Measurements from ENCODE around the gene CTAG1A. TPM values are rescaled to one million over a fixed set of nuclear protein-coding genes. Genes with fewer than 3 reads are reported as not detected.
A peak's percentile ranks its signal among the peaks of the same experiment; 100 is the strongest.
"Not testable (repeated sequence)": the region's sequence is repeated elsewhere in the genome, so short reads cannot be mapped to it uniquely, and the experiment has no call there.

CTAG1A gene
- total and polyA plus RNA-seq, 4 donors: not detected

DNA sequence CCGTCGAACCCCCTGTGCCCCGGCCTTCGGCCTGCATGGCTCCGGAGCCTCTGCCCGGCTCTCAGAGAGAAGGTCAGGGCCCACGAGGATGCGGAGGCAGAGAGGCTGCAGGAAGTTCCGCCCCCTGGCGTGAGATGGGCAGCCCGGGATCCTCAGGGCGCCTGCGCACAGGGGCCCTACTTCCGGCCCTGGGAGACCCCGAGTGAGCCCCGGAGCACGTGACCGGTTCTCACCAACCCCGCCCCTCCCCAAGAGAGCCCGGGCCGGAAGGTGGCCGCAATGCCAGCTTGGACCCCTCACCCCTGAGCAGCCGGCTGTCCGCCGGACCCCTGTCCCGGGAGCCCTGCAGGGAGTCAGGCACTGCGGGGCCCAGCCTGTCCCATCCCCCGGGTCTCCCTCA, 34.2 kb downstream of the CTAG1A start, which contains the start of gene CTAG1B:
Gene CTAG1B, minus strand, starts transcription at position 101 of the 400 bp plus-strand sequence. Its CDS starts 64 bp downstream, at position 37.
- H3K36me3 ChIP-seq (ENCODE audit: control insufficient read depth in 1 of 2, insufficient read depth in 2 of 2, low read length in 1 of 2); DNase-seq; H3K4me1 ChIP-seq (ENCODE audit: control insufficient read depth in 1 of 2, insufficient read depth in 2 of 2, low read length in 2 of 2); H3K4me3 ChIP-seq (ENCODE audit: low read length in 2 of 2); H3K27me3 ChIP-seq (ENCODE audit: control insufficient read depth in 1 of 2, insufficient read depth in 2 of 2, low read length in 1 of 2); H3K9me3 ChIP-seq (ENCODE audit: control insufficient read depth, low read length); intact Hi-C loops (cut with DNase I); H3K27ac ChIP-seq (ENCODE audit: low read depth in 1 of 2, low read length in 2 of 2): not testable (repeated sequence)
- ATAC-seq (ENCODE audit: low FRiP score): peak; percentile 21
- WGBS, 2 donors: no CpG with 5 or more reads among the region's 28 CpGs

DNA sequence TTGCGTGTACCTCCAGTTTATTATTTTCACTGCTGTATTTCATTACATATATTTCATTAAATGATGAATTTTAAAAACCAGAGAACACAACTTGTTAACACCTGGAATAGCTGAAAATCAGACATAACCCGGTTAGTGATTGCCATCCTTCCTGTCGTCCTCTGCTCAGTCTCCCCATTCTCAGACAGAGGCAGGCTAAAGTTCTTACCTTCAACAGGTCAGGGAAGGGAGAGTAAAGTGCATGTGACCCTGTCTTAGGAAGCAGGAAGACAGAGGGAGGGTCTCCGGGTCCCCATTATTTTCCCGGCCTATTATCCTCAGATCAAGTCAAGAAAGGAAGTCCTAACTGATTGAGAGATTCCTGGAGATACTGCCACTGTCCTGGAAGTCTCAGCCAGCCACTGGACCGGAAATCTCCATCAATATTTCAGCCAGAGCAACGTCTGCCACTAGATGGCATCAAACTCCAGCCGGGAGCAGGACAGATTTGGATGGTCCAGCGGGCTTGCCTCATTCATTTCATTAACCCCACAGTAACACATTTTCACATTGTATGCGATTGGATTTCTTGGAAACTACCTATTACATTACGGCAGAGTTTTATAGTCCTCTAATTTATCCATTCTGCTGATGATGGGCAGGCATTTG, 36.0 kb downstream of the CTAG1A start:
- 15 to 21% methylated on average over 3 to 4 of the region's 11 CpGs for WGBS, 2 donors
- ATAC-seq (ENCODE audit: low FRiP score): not testable (repeated sequence)

DNA sequence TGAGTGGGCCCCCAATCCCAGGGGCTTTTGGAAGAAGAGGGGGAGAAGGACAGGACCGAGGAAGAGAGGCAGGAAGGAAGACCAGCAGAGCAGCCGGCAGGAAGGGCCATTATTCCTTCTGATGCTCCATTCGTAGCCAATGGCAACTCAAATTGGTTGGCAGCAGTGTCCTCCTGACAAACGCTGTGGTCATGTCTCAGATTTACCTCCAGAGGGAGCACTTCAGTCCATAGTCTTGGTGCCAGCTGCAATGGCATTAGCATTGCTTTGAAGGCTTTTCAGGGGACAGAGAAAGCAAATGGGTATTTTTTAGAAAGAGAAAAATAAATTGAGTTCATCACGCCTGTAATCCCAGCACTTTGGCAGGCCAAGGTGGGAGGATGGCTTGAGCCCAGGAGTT, 44.0 kb downstream of the CTAG1A start:
- intact Hi-C loops (cut with DNase I); H3K4me1 ChIP-seq (ENCODE audit: control insufficient read depth in 1 of 2, insufficient read depth in 2 of 2, low read length in 2 of 2); H3K4me3 ChIP-seq (ENCODE audit: low read length in 2 of 2); H3K27me3 ChIP-seq (ENCODE audit: control insufficient read depth in 1 of 2, insufficient read depth in 2 of 2, low read length in 1 of 2); DNase-seq; H3K27ac ChIP-seq (ENCODE audit: low read depth in 1 of 2, low read length in 2 of 2); ATAC-seq (ENCODE audit: low FRiP score); H3K9me3 ChIP-seq (ENCODE audit: control insufficient read depth, low read length); H3K36me3 ChIP-seq (ENCODE audit: control insufficient read depth in 1 of 2, insufficient read depth in 2 of 2, low read length in 1 of 2): not testable (repeated sequence)
- no CpG with 5 or more reads among the region's 5 CpGs for WGBS, 2 donors

More for the DNA sequence above, 36.0 kb downstream of the CTAG1A start:
- H3K27me3 ChIP-seq (ENCODE audit: control insufficient read depth in 1 of 2, insufficient read depth in 2 of 2, low read length in 1 of 2); H3K4me3 ChIP-seq (ENCODE audit: low read length in 2 of 2); DNase-seq; intact Hi-C loops (cut with DNase I); H3K9me3 ChIP-seq (ENCODE audit: control insufficient read depth, low read length); H3K4me1 ChIP-seq (ENCODE audit: control insufficient read depth in 1 of 2, insufficient read depth in 2 of 2, low read length in 2 of 2); H3K36me3 ChIP-seq (ENCODE audit: control insufficient read depth in 1 of 2, insufficient read depth in 2 of 2, low read length in 1 of 2); H3K27ac ChIP-seq (ENCODE audit: low read depth in 1 of 2, low read length in 2 of 2): not testable (repeated sequence)

DNA sequence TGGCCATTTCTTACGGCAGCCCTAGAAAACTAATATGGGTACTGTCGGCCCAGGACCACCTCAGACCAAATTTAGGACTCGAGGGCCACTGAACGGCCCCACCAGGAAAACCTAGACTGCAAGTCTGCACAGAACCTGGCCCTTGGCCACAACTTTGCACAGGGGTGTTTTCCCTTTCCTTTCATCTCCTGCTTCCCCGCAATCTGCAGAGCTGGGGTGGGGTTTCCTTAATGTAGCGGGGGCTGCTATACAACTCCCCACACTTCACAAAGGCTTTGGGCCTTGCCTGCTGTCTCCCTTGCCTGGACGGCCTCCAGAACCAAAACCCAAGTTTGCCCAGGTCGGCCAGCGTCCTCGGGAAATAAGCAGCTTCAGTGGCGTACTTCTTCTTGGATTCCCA, 46.0 kb downstream of the CTAG1A start:
- WGBS, 2 donors: no CpG with 5 or more reads among the region's 11 CpGs
- H3K4me1 ChIP-seq (ENCODE audit: control insufficient read depth in 1 of 2, insufficient read depth in 2 of 2, low read length in 2 of 2); intact Hi-C loops (cut with DNase I); H3K36me3 ChIP-seq (ENCODE audit: control insufficient read depth in 1 of 2, insufficient read depth in 2 of 2, low read length in 1 of 2); H3K9me3 ChIP-seq (ENCODE audit: control insufficient read depth, low read length); H3K27ac ChIP-seq (ENCODE audit: low read depth in 1 of 2, low read length in 2 of 2); DNase-seq; H3K27me3 ChIP-seq (ENCODE audit: control insufficient read depth in 1 of 2, insufficient read depth in 2 of 2, low read length in 1 of 2); ATAC-seq (ENCODE audit: low FRiP score); H3K4me3 ChIP-seq (ENCODE audit: low read length in 2 of 2): not testable (repeated sequence)

DNA sequence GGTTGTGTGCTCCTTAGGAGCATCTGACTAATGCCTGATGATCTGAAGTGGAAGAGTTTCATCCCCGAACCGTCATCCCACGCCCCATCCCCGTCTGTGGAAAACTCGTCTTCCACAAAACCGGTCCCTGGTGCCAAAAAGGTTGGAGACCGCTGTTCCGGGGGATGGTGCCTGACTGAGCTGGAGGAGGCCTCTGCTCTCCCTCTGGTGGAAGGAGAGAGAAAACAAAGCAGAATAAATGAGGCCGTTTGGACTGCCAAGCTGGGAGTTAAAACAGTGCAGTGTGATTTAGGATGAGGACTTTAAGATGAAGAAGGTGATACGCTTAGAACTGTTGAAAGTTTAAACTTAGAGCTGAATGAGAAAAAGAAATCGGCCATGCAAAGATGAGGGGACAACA, 48.7 kb downstream of the CTAG1A start:
- H3K4me3 ChIP-seq (ENCODE audit: low read length in 2 of 2); H3K4me1 ChIP-seq (ENCODE audit: control insufficient read depth in 1 of 2, insufficient read depth in 2 of 2, low read length in 2 of 2); H3K27me3 ChIP-seq (ENCODE audit: control insufficient read depth in 1 of 2, insufficient read depth in 2 of 2, low read length in 1 of 2); H3K27ac ChIP-seq (ENCODE audit: low read depth in 1 of 2, low read length in 2 of 2); ATAC-seq (ENCODE audit: low FRiP score); DNase-seq; intact Hi-C loops (cut with DNase I); H3K9me3 ChIP-seq (ENCODE audit: control insufficient read depth, low read length); H3K36me3 ChIP-seq (ENCODE audit: control insufficient read depth in 1 of 2, insufficient read depth in 2 of 2, low read length in 1 of 2): not testable (repeated sequence)
- no CpG with 5 or more reads among the region's 11 CpGs for WGBS, 2 donors

Other genes with a start within 250 kb of the CTAG1A start
- 1,000 to 10,000 TPM; 4,329 to 7,587 TPM for gene FLNA, start 210.5 kb upstream of the CTAG1A start, total RNA-seq
- 1,000 to 10,000 TPM in 1 of 2 donors, 100 to 1,000 TPM in 1; 515 to 7,857 TPM for gene FLNA, start 210.5 kb upstream of the CTAG1A start, polyA plus RNA-seq
- gene EMD, start 205.8 kb upstream of the CTAG1A start, total RNA-seq: 10 to 100 TPM; 49.9 to 73.1 TPM
- gene EMD, start 205.8 kb upstream of the CTAG1A start, polyA plus RNA-seq: 100 to 1,000 TPM in 1 of 2 donors, 10 to 100 TPM in 1; 97.7 to 157 TPM
- gene RPL10, start 186.8 kb upstream of the CTAG1A start, total RNA-seq: 1,000 to 10,000 TPM; 2,525 to 2,861 TPM
- gene RPL10, start 186.8 kb upstream of the CTAG1A start, polyA plus RNA-seq: 1,000 to 10,000 TPM; 7,028 to 7,505 TPM
- 10 to 100 TPM; 25.9 to 29.0 TPM for gene DNASE1L1, start 175.9 kb upstream of the CTAG1A start, total RNA-seq
- gene DNASE1L1, start 175.9 kb upstream of the CTAG1A start, polyA plus RNA-seq: 10 to 100 TPM; 37.3 to 46.2 TPM
- 10 to 100 TPM; 30.8 to 59.6 TPM for gene TAFAZZIN, start 173.6 kb upstream of the CTAG1A start, total RNA-seq
- gene TAFAZZIN, start 173.6 kb upstream of the CTAG1A start, polyA plus RNA-seq: 100 to 1,000 TPM in 1 of 2 donors, 1 to 10 TPM in 1; 5.5 to 129 TPM
- gene ATP6AP1, start 156.5 kb upstream of the CTAG1A start, total RNA-seq: 10 to 100 TPM; 63.3 to 63.5 TPM
- 10 to 100 TPM; 44.1 to 77.5 TPM for gene ATP6AP1, start 156.5 kb upstream of the CTAG1A start, polyA plus RNA-seq
- gene GDI1, start 148.0 kb upstream of the CTAG1A start, total RNA-seq: 100 to 1,000 TPM; 124 to 130 TPM
- gene GDI1, start 148.0 kb upstream of the CTAG1A start, polyA plus RNA-seq: 100 to 1,000 TPM in 1 of 2 donors, 10 to 100 TPM in 1; 77.0 to 209 TPM
- 10 to 100 TPM; 57.1 to 62.9 TPM for gene FAM50A, start 141.0 kb upstream of the CTAG1A start, total RNA-seq
- 100 to 1,000 TPM; 138 to 246 TPM for gene FAM50A, start 141.0 kb upstream of the CTAG1A start, polyA plus RNA-seq
- gene PLXNA3, start 126.9 kb upstream of the CTAG1A start, total RNA-seq: 10 to 100 TPM; 59.4 to 79.1 TPM
- 10 to 100 TPM in 1 of 2 donors, 1 to 10 TPM in 1; 6.5 to 39.7 TPM for gene PLXNA3, start 126.9 kb upstream of the CTAG1A start, polyA plus RNA-seq
- gene LAGE3, start 105.9 kb upstream of the CTAG1A start, total RNA-seq: 1 to 10 TPM; 6.0 to 8.3 TPM
- 1 to 10 TPM; 3.5 to 9.1 TPM for gene LAGE3, start 105.9 kb upstream of the CTAG1A start, polyA plus RNA-seq
- 10 to 100 TPM; 20.5 to 27.2 TPM for gene UBL4A, start 98.5 kb upstream of the CTAG1A start, total RNA-seq
- 10 to 100 TPM; 24.3 to 26.6 TPM for gene UBL4A, start 98.5 kb upstream of the CTAG1A start, polyA plus RNA-seq
- gene SLC10A3, start 94.5 kb upstream of the CTAG1A start, total RNA-seq: 10 to 100 TPM; 24.2 to 27.7 TPM
- gene SLC10A3, start 94.5 kb upstream of the CTAG1A start, polyA plus RNA-seq: 10 to 100 TPM; 16.8 to 38.8 TPM
- 10 to 100 TPM; 26.1 to 34.5 TPM for gene FAM3A, start 68.9 kb upstream of the CTAG1A start, total RNA-seq
- 100 to 1,000 TPM in 1 of 2 donors, 10 to 100 TPM in 1; 41.4 to 101 TPM for gene FAM3A, start 68.9 kb upstream of the CTAG1A start, polyA plus RNA-seq
- gene G6PD, start 38.3 kb upstream of the CTAG1A start, total RNA-seq: 10 to 100 TPM; 66.2 to 70.9 TPM
- gene G6PD, start 38.3 kb upstream of the CTAG1A start, polyA plus RNA-seq: 10 to 100 TPM; 19.7 to 61.8 TPM
- 10 to 100 TPM; 30.3 to 31.8 TPM for gene IKBKG, start 37.5 kb upstream of the CTAG1A start, total RNA-seq
- 10 to 100 TPM; 12.0 to 51.3 TPM for gene IKBKG, start 37.5 kb upstream of the CTAG1A start, polyA plus RNA-seq
- gene CTAG1B, start 34.1 kb downstream of the CTAG1A start, total RNA-seq: not detected
- not detected for gene CTAG1B, start 34.1 kb downstream of the CTAG1A start, polyA plus RNA-seq
- not detected for gene CTAG2, start 68.4 kb downstream of the CTAG1A start, total RNA-seq
- gene CTAG2, start 68.4 kb downstream of the CTAG1A start, polyA plus RNA-seq: 10 to 100 TPM in 1 of 2 donors, not detected in 1; 11.0 TPM
- 10 to 100 TPM in 1 of 2 donors, 1 to 10 TPM in 1; 5.2 to 12.8 TPM for gene GAB3, start 165.9 kb downstream of the CTAG1A start, total RNA-seq
- gene GAB3, start 165.9 kb downstream of the CTAG1A start, polyA plus RNA-seq: 1 to 10 TPM; 1.6 to 4.1 TPM
- 10 to 100 TPM; 25.2 to 29.8 TPM for gene DKC1, start 177.7 kb downstream of the CTAG1A start, total RNA-seq
- gene DKC1, start 177.7 kb downstream of the CTAG1A start, polyA plus RNA-seq: 10 to 100 TPM; 15.1 to 31.9 TPM
- 10 to 100 TPM; 37.4 to 45.7 TPM for gene MPP1, start 220.4 kb downstream of the CTAG1A start, total RNA-seq
- gene MPP1, start 220.4 kb downstream of the CTAG1A start, polyA plus RNA-seq: 10 to 100 TPM; 23.4 to 38.3 TPM
- under 1 TPM in 1 of 2 donors, not detected in 1; 0.39 TPM for gene SMIM9, start 249.5 kb downstream of the CTAG1A start, total RNA-seq
- not detected for gene SMIM9, start 249.5 kb downstream of the CTAG1A start, polyA plus RNA-seq

Measured in aorta (tissue), 5 donors.